Vein endothelial cell (primary cell): ENCODE measurements around the gene DDAH2. TPM values are rescaled to one million over a fixed set of nuclear protein-coding genes. Genes with fewer than 3 reads are reported as not detected.

Experiments
- small RNA-seq: library from RNA; depleted of rRNA; stranded (forward); fragments of <200 nt; gene quantifications from one replicate; pipeline ENCODE3, GENCODE V24; 2012
- total RNA-seq: library from RNA; depleted of rRNA; stranded (reverse); fragments of >200 nt; gene quantifications from 2 replicates; pipeline ENCODE4 v1.2.3, GENCODE V29; 2012

Gene DDAH2
- total RNA-seq, 1 donor: 87.2 TPM

Small RNA genes within 50 kb of the gene (small RNA-seq; reads per million reads assigned to genes)
- not detected for gene LY6G6D
- gene MIR4646: 0.08 reads per million
- not detected for gene MSH5-SAPCD1
- gene RF00019: not detected
- not detected for gene RNU6-850P
- not detected for gene SAPCD1

Other genes with a start within 250 kb of the DDAH2 start
- gene MICB, start 231.2 kb downstream of the DDAH2 start, total RNA-seq: 17.6 and 24.3 TPM in 2 replicates
- not detected in 2 replicates for gene MCCD1, start 200.3 kb downstream of the DDAH2 start, total RNA-seq
- gene DDX39B, start 187.3 kb downstream of the DDAH2 start, total RNA-seq: 458 and 488 TPM in 2 replicates
- 0.33 and 1.2 TPM in 2 replicates for gene ATP6V1G2, start 182.7 kb downstream of the DDAH2 start, total RNA-seq
- gene NFKBIL1, start 181.7 kb downstream of the DDAH2 start, total RNA-seq: 24.1 and 36.9 TPM in 2 replicates
- not detected in 2 replicates for gene LTA, start 157.0 kb downstream of the DDAH2 start, total RNA-seq
- gene TNF, start 153.7 kb downstream of the DDAH2 start, total RNA-seq: not detected in 2 replicates
- gene LTB, start 146.9 kb downstream of the DDAH2 start, total RNA-seq: 3.9 and 4.7 TPM in 2 replicates
- gene LST1, start 143.0 kb downstream of the DDAH2 start, total RNA-seq: 0.48 TPM in 1 of 2 replicates, not detected in the other
- not detected in 2 replicates for gene NCR3, start 136.3 kb downstream of the DDAH2 start, total RNA-seq
- not detected in 2 replicates for gene AIF1, start 114.1 kb downstream of the DDAH2 start, total RNA-seq
- 91.2 and 102 TPM in 2 replicates for gene PRRC2A, start 108.6 kb downstream of the DDAH2 start, total RNA-seq
- gene BAG6, start 76.6 kb downstream of the DDAH2 start, total RNA-seq: 239 and 265 TPM in 2 replicates
- gene APOM, start 73.4 kb downstream of the DDAH2 start, total RNA-seq: 0.29 and 0.65 TPM in 2 replicates
- 20.6 and 21.4 TPM in 2 replicates for gene C6orf47, start 68.5 kb downstream of the DDAH2 start, total RNA-seq
- 15.1 and 17.3 TPM in 2 replicates for gene GPANK1, start 64.3 kb downstream of the DDAH2 start, total RNA-seq
- gene CSNK2B, start 63.2 kb downstream of the DDAH2 start, total RNA-seq: 205 and 210 TPM in 2 replicates
- 4.2 and 6.1 TPM in 2 replicates for gene LY6G5B, start 59.3 kb downstream of the DDAH2 start, total RNA-seq
- gene LY6G5C, start 48.2 kb downstream of the DDAH2 start, total RNA-seq: 1.3 and 2.4 TPM in 2 replicates
- 37.9 and 40.5 TPM in 2 replicates for gene ABHD16A, start 26.0 kb downstream of the DDAH2 start, total RNA-seq
- gene LY6G6F, start 22.4 kb downstream of the DDAH2 start, total RNA-seq: not detected in 2 replicates
- not detected in 2 replicates for gene LY6G6D, start 14.0 kb downstream of the DDAH2 start, total RNA-seq
- gene LY6G6C, start 7.6 kb downstream of the DDAH2 start, total RNA-seq: not detected in 2 replicates
- not detected in 2 replicates for gene MPIG6B, start 5.9 kb downstream of the DDAH2 start, total RNA-seq
- gene CLIC1, start 7.2 kb upstream of the DDAH2 start, total RNA-seq: 800 and 906 TPM in 2 replicates
- 12.7 and 18.8 TPM in 2 replicates for gene MSH5, start 10.7 kb upstream of the DDAH2 start, total RNA-seq
- 2.1 TPM in 1 of 2 replicates, not detected in the other for gene SAPCD1, start 33.4 kb upstream of the DDAH2 start, total RNA-seq
- 0.10 and 0.65 TPM in 2 replicates for gene VWA7, start 48.0 kb upstream of the DDAH2 start, total RNA-seq
- gene VARS1, start 66.5 kb upstream of the DDAH2 start, total RNA-seq: 78.5 and 88.8 TPM in 2 replicates
- 42.8 and 45.1 TPM in 2 replicates for gene LSM2, start 77.7 kb upstream of the DDAH2 start, total RNA-seq
- gene HSPA1L, start 86.0 kb upstream of the DDAH2 start, total RNA-seq: 0.98 and 1.1 TPM in 2 replicates
- gene HSPA1A, start 86.2 kb upstream of the DDAH2 start, total RNA-seq: 53.3 and 53.9 TPM in 2 replicates
- 37.2 and 55.5 TPM in 2 replicates for gene HSPA1B, start 98.4 kb upstream of the DDAH2 start, total RNA-seq
- gene NEU1, start 133.5 kb upstream of the DDAH2 start, total RNA-seq: 53.2 and 55.9 TPM in 2 replicates
- under 0.01 and 0.29 TPM in 2 replicates for gene SLC44A4, start 149.7 kb upstream of the DDAH2 start, total RNA-seq
- 37.7 and 51.6 TPM in 2 replicates for gene EHMT2, start 168.4 kb upstream of the DDAH2 start, total RNA-seq
- gene ZBTB12, start 172.8 kb upstream of the DDAH2 start, total RNA-seq: 1.5 and 2.6 TPM in 2 replicates
- 0.65 TPM in 1 of 2 replicates, not detected in the other for gene C2, start 198.4 kb upstream of the DDAH2 start, total RNA-seq
- 0.98 and 1.2 TPM in 2 replicates for gene CFB, start 216.8 kb upstream of the DDAH2 start, total RNA-seq
- gene NELFE, start 229.7 kb upstream of the DDAH2 start, total RNA-seq: 94.7 and 131 TPM in 2 replicates
- 49.4 and 58.1 TPM in 2 replicates for gene SKIC2, start 229.9 kb upstream of the DDAH2 start, total RNA-seq
- gene DXO, start 242.8 kb upstream of the DDAH2 start, total RNA-seq: 13.1 and 15.2 TPM in 2 replicates